Activated CD4-positive, alpha-beta T cell treated with anti-CD3 and anti-CD28 coated beads, Interleukin-2, amount 10 ng/mL, durations not matched to agents 24 days and 14 days (primary cell): ENCODE results near the gene KRT23. TPM values are rescaled to one million over a fixed set of nuclear protein-coding genes. Genes with fewer than 3 reads are reported as not detected.

Experiments
- DNase-seq: peaks from one replicate; pipeline ENCODE4 v3.0.0; 2022
- H3K27ac Mint-ChIP-seq: one replicate; pipeline ENCODE4 v1.8.0; 2022; ENCODE audit warnings: mild to moderate bottlenecking, mixed read lengths
- H3K27me3 Mint-ChIP-seq: one replicate; pipeline ENCODE4 v1.8.0; 2022; ENCODE audit warnings: mixed read lengths
- H3K36me3 Mint-ChIP-seq: one replicate; pipeline ENCODE4 v1.8.0; 2022; ENCODE audit warnings: low read depth, mild to moderate bottlenecking, mixed read lengths
- H3K4me1 Mint-ChIP-seq: one replicate; pipeline ENCODE4 v1.8.0; 2021; ENCODE audit warnings: mixed read lengths
- H3K4me3 Mint-ChIP-seq: one replicate; pipeline ENCODE4 v1.8.0; 2022; ENCODE audit warnings: mild to moderate bottlenecking, moderate library complexity, mixed read lengths
- H3K9me3 Mint-ChIP-seq: one replicate; pipeline ENCODE4 v1.8.0; 2021; ENCODE audit warnings: mixed read lengths
- intact Hi-C: fragments of 100-400 bp; cut with micrococcal nuclease; formaldehyde crosslinking; loops from one replicate; pipeline ENCODE4 v1.15.1; 2023
- total RNA-seq: library from RNA; stranded (reverse); gene quantifications from 2 replicates; pipeline ENCODE4 v1.2.3, GENCODE V29; 2022

Gene KRT23
- total RNA-seq, 1 donor from 2014 or later = not detected

DNA sequence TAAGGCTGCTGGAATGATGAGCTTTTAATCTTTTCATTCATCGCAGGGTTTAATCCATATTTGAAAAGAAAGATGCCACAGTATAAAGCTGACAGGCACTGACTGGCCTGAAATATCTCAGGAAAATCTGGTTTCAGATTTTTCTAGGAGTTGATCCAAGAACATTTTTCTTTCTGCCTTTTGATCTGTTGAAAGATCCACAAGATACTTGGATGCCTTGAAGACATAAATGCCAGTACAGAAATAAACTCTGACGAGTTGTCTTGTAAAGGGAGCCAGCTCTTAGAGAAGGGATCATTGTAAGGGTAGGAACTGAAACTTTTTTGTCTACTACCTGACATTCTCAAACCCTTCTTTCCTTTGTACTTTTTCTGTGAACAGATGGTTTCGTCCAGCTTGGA lies 27.0 kb downstream of the KRT23 start:
- Mint-ChIP-seq H3K4me1 (peaks cover 2% of the 10 kb centered on the region), H3K27ac (no peak overlapping the region), H3K4me3 (no peak overlapping the region), H3K9me3 (no peaks in the 10 kb centered on the region), H3K27me3 (peaks cover 23% of the 10 kb centered on the region), H3K36me3 (no peaks in the 10 kb centered on the region)
- no peak for DNase-seq
- intact Hi-C loops = no loop called here

GRCh38 chr17:40909755-40910154 lies 27.7 kb downstream of the KRT23 start:
- Mint-ChIP-seq H3K4me3 (no peak overlapping the region), H3K4me1 (no peaks in the 10 kb centered on the region), H3K36me3 (no peaks in the 10 kb centered on the region), H3K27me3 (peaks cover 23% of the 10 kb centered on the region), H3K27ac (no peak overlapping the region), H3K9me3 (no peaks in the 10 kb centered on the region)
- DNase-seq = no peak
- intact Hi-C loops = loop anchor here (1.0 to 2.0 kb wide), 6 partner anchors 413 to 758 kb away; no protein-coding TSS in a partner anchor

- Mint-ChIP-seq H3K9me3 (no peaks in the 10 kb centered on the region), H3K36me3 (no peaks in the 10 kb centered on the region), H3K4me3 (no peak overlapping the region), H3K27me3 (peaks cover 27% of the 10 kb centered on the region), H3K4me1 (no peaks in the 10 kb centered on the region), H3K27ac (no peak overlapping the region)
- intact Hi-C loops = loop anchor here (1.0 to 2.0 kb wide), 6 partner anchors 413 to 758 kb away; no protein-coding TSS in a partner anchor
- DNase-seq = peak; percentile 85
Measured at GRCh38 chr17:40909351-40909750, 28.1 kb downstream of the KRT23 start.

DNA sequence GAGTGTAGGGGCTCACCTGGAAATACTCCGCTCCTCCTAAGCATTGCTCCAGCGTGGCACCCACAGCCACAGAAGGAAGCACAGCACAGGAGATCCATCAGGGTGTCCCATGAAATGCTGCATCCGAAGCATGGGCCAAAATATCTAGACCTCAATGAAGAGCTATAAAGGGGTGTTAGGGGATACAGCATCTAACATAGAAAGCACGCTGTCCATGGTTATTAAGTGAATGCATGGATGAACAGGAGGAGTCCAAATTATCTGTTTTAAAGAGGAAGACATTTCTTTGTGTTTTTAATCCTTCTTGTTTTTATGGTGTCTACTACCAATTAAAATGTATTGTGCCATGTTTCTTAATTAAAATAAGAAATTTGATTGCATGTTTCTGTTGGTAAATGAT lies 30.8 kb downstream of the KRT23 start:
- Mint-ChIP-seq H3K27ac (no peak overlapping the region), H3K36me3 (no peaks in the 10 kb centered on the region), H3K9me3 (no peaks in the 10 kb centered on the region), H3K4me3 (no peak overlapping the region), H3K27me3 (peaks cover 24% of the 10 kb centered on the region), H3K4me1 (peaks cover 7% of the 10 kb centered on the region)
- intact Hi-C loops = no loop called here
- DNase-seq = no peak

- peaks cover 27% of the 10 kb centered on the region for H3K27me3 Mint-ChIP-seq
- no peaks in the 10 kb centered on the region for H3K9me3 Mint-ChIP-seq
- H3K4me3 Mint-ChIP-seq = no peak overlapping the region
- intact Hi-C loops = no loop called here
- no peak for DNase-seq
- no peaks in the 10 kb centered on the region for H3K36me3 Mint-ChIP-seq
- peaks cover 7% of the 10 kb centered on the region for H3K4me1 Mint-ChIP-seq
- no peak overlapping the region for H3K27ac Mint-ChIP-seq
Measured at GRCh38 chr17:40905370-40905769, 32.1 kb downstream of the KRT23 start.

GRCh38 chr17:40903129-40903847 lies 34.2 kb downstream of the KRT23 start:
- Mint-ChIP-seq H3K9me3 (no peaks in the 10 kb centered on the region), H3K4me3 (no peak overlapping the region), H3K36me3 (no peaks in the 10 kb centered on the region), H3K27ac (no peak overlapping the region), H3K4me1 (peaks cover 7% of the 10 kb centered on the region), H3K27me3 (peaks cover 17% of the 10 kb centered on the region)
- intact Hi-C loops = no loop called here
- DNase-seq = no peak

DNA sequence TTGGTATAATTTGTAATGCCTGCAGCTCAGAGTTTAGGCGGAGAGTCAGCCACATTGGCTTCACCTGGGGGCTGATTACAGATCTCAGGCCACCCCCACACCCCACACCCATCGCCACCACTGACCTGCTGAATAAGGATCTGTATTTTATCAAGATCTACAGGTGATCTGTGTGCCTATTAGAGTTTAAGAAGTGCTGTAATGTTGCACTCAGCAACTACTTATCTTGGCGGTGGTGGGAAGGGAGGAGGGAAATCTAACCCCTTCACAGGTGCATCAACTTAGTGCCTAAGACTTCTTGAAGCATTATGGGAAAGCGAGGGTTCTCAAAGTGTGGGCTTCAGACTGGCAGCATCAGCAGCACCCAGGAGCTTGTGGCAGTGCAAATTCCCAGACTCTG lies 34.9 kb downstream of the KRT23 start:
- Mint-ChIP-seq H3K4me3 (no peak overlapping the region), H3K9me3 (no peaks in the 10 kb centered on the region), H3K27me3 (peaks cover 16% of the 10 kb centered on the region), H3K36me3 (no peaks in the 10 kb centered on the region), H3K4me1 (peaks cover 7% of the 10 kb centered on the region), H3K27ac (no peak overlapping the region)
- DNase-seq = no peak
- intact Hi-C loops = no loop called here

GRCh38 chr17:40901981-40902474 lies 35.4 kb downstream of the KRT23 start:
- Mint-ChIP-seq H3K4me3 (no peak overlapping the region), H3K27me3 (peaks cover 16% of the 10 kb centered on the region), H3K27ac (no peak overlapping the region), H3K36me3 (no peaks in the 10 kb centered on the region), H3K4me1 (peaks cover 7% of the 10 kb centered on the region), H3K9me3 (no peaks in the 10 kb centered on the region)
- DNase-seq = no peak
- intact Hi-C loops = no loop called here

DNA sequence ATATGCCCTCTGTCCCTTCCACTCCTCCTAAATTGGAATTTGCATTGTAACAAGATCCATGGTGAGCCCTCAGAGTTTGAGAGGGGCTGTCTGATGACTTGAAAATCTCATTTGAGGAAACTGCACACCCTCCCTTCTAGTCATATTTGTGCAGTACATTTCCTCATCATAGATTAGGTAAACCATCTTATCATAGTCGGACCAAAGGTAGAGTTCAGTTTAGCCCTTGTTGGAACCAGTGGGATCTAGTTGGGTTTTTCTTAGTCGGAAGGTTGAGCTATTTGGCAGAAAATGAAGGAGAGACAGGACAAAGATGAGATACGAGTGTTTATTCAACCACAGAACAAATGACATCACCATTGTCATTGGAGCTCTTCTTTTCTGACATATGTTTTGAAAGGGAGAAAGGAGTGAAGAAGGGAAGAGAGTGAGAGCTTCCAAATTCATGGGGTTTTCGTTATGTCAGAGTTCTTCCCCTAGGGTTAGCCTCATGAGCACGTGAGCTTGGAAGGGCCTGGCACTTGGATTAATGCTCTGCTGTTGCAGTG lies 36.6 kb downstream of the KRT23 start:
- Mint-ChIP-seq H3K27me3 (peaks cover 20% of the 10 kb centered on the region), H3K4me3 (no peak overlapping the region), H3K36me3 (no peaks in the 10 kb centered on the region), H3K9me3 (no peaks in the 10 kb centered on the region), H3K27ac (no peak overlapping the region), H3K4me1 (peaks cover 7% of the 10 kb centered on the region)
- intact Hi-C loops = no loop called here
- DNase-seq = no peak

DNA sequence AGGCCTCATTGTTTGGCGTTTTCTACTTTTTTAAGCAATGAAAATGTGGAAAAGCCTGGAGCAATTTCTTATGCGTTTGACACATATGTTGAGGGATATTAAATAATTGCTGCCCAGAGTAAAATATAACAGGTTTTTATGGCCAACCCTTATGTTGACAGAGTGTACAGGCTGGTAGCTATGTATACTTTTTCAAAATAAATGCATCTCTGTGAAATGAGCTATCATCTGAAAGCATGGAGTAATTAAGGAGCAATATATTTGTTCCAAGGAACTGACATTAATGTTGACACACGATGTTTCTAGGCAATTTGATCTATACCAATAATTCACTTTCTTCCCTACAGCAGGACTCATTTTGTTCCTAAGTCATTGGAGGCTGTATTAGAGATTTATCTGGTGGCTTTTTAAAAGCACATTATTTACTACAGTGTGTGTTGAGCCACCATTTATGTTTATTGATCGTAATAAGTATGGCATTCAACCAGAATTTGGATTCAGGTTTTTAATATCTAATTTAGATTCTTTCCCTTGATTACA lies 40.5 kb downstream of the KRT23 start:
- intact Hi-C loops = no loop called here
- Mint-ChIP-seq H3K27me3 (peaks cover 27% of the 10 kb centered on the region), H3K9me3 (no peaks in the 10 kb centered on the region), H3K36me3 (no peaks in the 10 kb centered on the region), H3K4me3 (no peak overlapping the region), H3K4me1 (no peaks in the 10 kb centered on the region), H3K27ac (no peak overlapping the region)
- no peak for DNase-seq

DNA sequence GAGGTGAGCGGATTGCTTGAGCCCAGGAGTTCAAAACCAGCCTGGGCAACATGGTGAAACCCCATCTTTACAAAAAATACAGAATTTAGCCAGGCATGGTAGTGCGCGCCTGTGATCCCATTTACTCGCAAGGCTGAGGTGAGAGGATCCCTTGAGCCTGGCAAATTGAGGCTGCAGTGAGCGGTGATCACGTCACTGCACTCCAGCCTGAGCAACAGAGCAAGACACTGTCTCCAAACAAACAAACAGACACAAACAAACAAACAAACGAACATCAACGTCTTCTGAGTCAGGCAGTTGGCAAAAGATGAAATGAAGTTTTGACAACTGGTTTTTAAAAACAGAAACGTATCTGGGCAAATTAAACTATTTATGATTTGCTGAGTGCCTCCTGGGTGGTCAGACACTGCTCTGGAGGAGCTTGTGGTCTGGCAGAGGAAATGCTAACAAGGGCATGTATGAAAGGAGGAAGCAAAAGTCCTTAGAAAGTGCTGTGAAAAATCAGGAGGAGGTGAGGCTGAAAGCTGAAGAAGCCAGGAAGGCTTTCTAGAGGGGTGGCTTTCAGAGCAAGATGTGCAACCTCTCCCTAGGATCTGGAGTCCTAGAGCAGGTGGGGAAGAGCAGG lies 42.2 kb downstream of the KRT23 start:
- DNase-seq = no peak
- Mint-ChIP-seq H3K4me1 (no peaks in the 10 kb centered on the region), H3K27me3 (peaks cover 26% of the 10 kb centered on the region)

DNA sequence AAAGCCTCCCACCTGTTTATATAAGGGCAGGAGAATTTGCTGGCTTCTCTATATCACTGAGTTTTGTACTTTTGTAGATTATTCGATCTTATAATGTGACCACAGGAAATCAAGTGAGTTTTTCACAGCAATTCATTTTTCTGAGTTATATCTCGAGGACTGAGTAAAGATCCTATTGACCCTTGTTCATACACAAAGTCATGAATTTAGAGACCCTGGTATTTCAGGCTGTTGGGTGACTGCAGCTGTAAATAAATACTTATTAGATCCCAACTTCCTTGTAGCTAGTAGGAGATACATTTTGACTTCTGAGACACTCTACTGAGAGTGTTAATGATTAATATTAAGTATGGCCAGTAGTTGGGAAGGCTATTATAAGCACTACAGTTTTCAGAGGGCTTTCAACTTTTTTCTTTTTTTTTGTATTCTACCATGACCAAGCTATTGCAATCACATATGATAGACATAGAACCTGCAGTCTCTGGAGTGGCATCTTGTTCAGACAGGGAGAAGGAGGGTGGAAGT lies 49.2 kb downstream of the KRT23 start:
- peaks cover 34% of the 10 kb centered on the region for H3K27me3 Mint-ChIP-seq
- no peaks in the 10 kb centered on the region for H3K4me1 Mint-ChIP-seq
- H3K36me3 Mint-ChIP-seq = no peaks in the 10 kb centered on the region
- no peak overlapping the region for H3K4me3 Mint-ChIP-seq
- H3K27ac Mint-ChIP-seq = no peak overlapping the region
- no peak for DNase-seq
- no peaks in the 10 kb centered on the region for H3K9me3 Mint-ChIP-seq
- intact Hi-C loops = no loop called here

More for the DNA sequence above, 42.2 kb downstream of the KRT23 start:
- Mint-ChIP-seq H3K9me3 (no peaks in the 10 kb centered on the region), H3K4me3 (no peak overlapping the region), H3K27ac (no peak overlapping the region), H3K36me3 (no peaks in the 10 kb centered on the region)
- intact Hi-C loops = no loop called here

GRCh38 chr17:40886090-40886489 lies 51.4 kb downstream of the KRT23 start:
- H3K27me3 Mint-ChIP-seq = peaks cover 34% of the 10 kb centered on the region
- no peaks in the 10 kb centered on the region for H3K36me3 Mint-ChIP-seq
- H3K4me1 Mint-ChIP-seq = no peaks in the 10 kb centered on the region
- intact Hi-C loops = no loop called here
- H3K4me3 Mint-ChIP-seq = no peak overlapping the region
- H3K27ac Mint-ChIP-seq = no peak overlapping the region
- no peak for DNase-seq
- H3K9me3 Mint-ChIP-seq = no peaks in the 10 kb centered on the region
